ENCODE measurements around the gene KRTAP5-1.

DNA sequence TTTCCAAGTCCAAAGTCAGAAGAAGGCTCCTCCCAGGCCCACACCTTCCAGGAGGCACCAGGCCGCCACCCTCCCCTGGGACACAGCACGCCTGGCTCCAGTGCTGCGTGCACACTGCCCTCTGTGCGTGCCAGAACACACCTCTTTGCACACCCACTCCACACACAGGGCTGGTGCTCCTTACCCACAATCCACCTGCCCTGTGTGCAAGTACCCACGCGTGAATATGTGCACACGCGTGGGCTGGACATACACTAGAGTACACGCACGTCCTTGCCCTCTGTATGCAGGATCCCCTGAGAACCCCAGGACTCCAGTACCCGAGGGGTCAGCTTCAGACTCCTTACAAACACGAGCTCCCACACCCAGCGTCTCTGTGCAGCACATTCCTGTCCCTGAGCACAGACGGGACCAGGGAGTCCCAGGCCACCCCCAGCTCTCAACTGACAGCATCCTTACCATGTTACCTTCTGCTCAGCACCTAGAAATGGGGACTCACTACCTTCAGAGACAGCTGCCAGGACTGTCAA, 15.8 kb downstream of the KRTAP5-1 start:
- TF ChIP-seq ESRRG (CRISPR knock-in tag; IDR thresholded peaks at IDR 0.05) (no peak), ISL1 (CRISPR knock-in tag; IDR thresholded peaks at IDR 0.05) (no peak), ZFP30 (CRISPR knock-in tag; IDR thresholded peaks at IDR 0.05) (no peak), ZNF70 (CRISPR knock-in tag; IDR thresholded peaks at IDR 0.05) (no peak), PPARA (CRISPR knock-in tag; IDR thresholded peaks at IDR 0.05; ENCODE audit: borderline replicate concordance) (no peak)
- TF ChIP-seq, protein P1, sequence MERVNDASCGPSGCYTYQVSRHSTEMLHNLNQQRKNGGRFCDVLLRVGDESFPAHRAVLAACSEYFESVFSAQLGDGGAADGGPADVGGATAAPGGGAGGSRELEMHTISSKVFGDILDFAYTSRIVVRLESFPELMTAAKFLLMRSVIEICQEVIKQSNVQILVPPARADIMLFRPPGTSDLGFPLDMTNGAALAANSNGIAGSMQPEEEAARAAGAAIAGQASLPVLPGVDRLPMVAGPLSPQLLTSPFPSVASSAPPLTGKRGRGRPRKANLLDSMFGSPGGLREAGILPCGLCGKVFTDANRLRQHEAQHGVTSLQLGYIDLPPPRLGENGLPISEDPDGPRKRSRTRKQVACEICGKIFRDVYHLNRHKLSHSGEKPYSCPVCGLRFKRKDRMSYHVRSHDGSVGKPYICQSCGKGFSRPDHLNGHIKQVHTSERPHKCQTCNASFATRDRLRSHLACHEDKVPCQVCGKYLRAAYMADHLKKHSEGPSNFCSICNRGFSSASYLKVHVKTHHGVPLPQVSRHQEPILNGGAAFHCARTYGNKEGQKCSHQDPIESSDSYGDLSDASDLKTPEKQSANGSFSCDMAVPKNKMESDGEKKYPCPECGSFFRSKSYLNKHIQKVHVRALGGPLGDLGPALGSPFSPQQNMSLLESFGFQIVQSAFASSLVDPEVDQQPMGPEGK (CRISPR knock-in tag; IDR thresholded peaks at IDR 0.05; ENCODE audit: borderline replicate concordance) = no peak
